HT-29 (cell line): ENCODE measurements around the gene RTL10. TPM values are rescaled to one million over a fixed set of nuclear protein-coding genes. Genes with fewer than 3 reads are reported as not detected.
A peak's percentile ranks its signal among the peaks of the same experiment; 100 is the strongest.
"Not testable (repeated sequence)": the region's sequence is repeated elsewhere in the genome, so short reads cannot be mapped to it uniquely, and the experiment has no call there.

ENCODE experiments used
- DNase-seq: peaks from one replicate; pipeline ENCODE4 v3.0.0-alpha.2; 2015; ENCODE audit warnings: low spot score
- total RNA-seq: library from RNA; depleted of rRNA; stranded (reverse); fragments of >200 nt; shearing (Covaris generic); gene quantifications from 2 replicates; pipeline ENCODE4 v1.2.3, GENCODE V29; 2014

Gene RTL10
- total RNA-seq, 1 experiment from 2014 or later = 42.8 TPM

GRCh38 chr22:19844377-19845053 is 10.2 kb downstream of the RTL10 start:
- DNase-seq = no peak

- DNase-seq = no peak
These were observed 10.8 kb downstream of the RTL10 start for GRCh38 chr22:19843857-19844376.

- peak; percentile 35 for DNase-seq
These were observed 11.4 kb downstream of the RTL10 start for GRCh38 chr22:19843107-19843856.

DNA sequence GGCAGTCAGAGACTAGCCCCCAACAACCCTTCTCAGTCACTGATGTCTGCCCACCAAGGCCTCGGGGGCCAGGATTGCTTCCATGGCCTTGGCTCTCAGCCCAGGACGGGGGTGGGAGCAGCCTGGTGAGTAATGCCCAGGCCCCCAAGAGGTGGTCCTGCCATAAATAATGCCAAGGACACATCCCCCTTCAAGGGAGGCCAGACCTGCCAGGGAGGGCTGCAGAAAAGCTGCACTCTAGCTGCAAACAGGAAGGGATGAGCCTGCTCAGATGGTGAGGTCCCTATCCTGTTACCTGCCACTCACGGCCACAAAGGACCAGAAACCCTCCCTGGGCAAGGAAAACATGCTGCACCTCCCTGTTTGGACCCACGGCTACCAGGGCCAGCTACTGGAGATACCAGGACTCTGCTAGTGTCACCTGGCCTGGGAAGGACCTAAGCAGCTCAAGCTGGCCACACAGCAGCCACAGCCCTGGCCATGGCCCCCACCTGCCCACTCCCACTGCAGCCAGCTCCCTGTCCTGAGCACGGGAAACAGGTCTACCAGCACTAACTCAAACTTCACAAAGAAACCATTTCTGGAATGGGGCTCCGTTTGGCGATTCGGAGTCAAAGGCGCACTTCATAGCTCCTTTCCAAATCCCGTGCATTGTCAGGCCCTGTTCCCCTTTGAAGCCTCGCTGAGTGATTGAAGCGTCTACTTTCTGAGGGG is 12.1 kb downstream of the RTL10 start:
- DNase-seq = no peak

DNA sequence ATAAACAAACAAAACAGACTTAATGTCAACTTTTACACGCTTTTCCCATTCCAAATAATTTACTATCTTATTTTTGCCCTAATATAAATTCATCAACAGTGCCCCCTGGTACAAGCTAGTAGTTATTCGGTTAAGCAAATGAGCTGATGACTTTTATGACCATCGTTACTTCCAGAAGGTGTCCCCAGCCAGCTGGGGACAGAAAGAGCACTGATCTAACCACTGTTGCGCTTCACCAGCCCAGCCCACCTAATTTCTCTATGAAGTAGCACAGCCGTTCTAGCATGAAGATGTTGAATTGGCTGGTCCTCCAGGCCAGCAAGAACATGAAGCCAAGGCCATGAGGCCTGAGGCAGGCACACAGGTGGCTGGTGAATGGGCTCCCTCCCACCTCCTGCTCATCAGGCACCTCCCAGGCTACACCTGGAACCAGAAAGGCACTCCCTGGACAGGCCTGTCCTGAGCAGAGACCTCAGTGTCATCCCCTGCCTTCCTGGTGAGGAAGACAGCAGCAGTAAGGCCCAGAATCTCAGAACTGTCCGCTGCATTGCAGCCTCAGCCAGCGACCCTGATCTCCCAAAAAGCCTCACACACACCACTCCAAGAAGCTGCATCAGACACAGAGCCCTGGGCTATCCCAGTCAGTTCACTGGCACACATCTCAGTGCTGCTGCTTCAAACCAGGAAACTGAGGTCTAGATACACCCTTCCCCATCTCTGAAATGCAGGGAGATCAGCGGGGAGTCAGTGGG is 12.9 kb downstream of the RTL10 start:
- DNase-seq = peak; percentile 30

GRCh38 chr22:19840955-19841640 is 13.6 kb downstream of the RTL10 start:
- DNase-seq = peak; percentile 49

DNA sequence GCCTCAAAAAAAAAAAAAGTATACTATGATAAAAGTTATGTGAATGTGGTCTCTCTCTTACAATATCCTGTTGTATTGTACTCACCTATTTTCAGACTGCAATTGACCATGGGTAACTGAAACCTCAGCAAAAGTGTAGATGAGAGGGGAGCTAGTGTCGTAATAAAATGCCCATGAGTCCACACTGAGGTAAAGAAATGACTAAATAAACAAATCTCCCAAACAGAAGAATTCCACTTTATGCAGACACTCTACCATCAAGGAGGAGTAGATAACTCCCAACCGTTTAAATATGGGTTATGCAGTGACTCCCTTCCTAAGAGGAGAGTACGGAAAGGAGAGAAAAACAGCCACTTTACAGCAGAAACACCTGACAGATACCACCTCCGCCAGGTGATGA is 14.6 kb downstream of the RTL10 start:
- no peak for DNase-seq

DNA sequence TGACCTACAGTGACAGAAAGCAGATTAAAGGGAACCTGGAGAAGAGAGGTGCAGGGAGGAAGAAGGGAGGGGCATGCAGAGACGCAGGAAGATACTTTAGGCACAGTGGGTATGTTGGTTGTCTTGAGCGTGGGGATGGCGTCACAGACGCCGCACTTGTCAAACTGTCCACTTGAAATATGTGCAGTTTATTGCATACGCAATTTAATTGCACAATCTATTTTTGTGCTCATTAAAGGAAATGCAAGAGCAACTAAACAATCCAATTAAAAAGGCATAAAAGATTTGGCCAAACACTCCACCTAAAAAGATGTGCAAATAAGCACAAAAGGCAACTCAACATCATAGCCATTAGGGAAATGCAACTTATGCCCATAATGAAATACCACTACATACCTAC is 16.8 kb downstream of the RTL10 start:
- no peak for DNase-seq

GRCh38 chr22:19836512-19836911 is 18.2 kb downstream of the RTL10 start:
- DNase-seq = no peak

DNA sequence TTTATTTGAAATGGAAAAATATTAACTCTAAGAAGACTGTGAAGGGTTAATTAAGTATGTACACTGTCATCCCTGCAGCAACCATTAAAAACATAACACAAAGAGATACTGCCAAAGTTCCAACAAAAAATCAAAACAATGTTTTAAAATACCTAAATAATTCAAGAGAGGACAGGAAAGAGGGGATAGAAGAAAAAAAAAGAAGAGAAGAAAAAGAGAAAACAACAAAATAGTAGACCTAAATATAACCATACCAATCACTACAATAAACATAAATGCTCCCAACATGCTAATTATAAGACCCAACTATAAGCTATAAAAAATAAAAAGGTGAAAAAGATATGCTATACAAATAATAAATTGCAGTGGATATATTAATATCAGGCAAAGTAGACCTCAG is 20.1 kb downstream of the RTL10 start:
- DNase-seq = no peak

DNA sequence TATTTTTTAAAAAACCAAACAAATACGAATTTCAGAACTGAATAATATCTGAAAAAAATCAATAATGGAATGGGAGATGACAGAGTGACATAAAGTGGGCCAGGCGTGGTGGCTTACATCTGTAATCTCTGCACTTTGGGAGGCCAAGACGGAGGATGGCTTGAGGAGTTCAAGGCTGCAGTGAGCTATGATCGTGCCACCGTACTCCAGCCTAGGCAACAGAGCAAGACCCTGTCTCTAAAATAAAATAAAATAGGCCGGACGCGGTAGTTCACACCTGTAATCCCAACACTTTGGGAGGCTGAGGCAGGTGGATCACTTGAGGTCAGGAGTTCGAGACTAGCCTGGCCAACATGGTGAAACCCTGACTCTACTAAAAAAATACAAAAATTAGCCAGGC is 21.3 kb downstream of the RTL10 start:
- not testable (repeated sequence) for DNase-seq

GRCh38 chr22:19832476-19833108 is 22.1 kb downstream of the RTL10 start:
- no peak for DNase-seq

GRCh38 chr22:19831979-19832378 is 22.7 kb downstream of the RTL10 start:
- DNase-seq = not testable (repeated sequence)

DNA sequence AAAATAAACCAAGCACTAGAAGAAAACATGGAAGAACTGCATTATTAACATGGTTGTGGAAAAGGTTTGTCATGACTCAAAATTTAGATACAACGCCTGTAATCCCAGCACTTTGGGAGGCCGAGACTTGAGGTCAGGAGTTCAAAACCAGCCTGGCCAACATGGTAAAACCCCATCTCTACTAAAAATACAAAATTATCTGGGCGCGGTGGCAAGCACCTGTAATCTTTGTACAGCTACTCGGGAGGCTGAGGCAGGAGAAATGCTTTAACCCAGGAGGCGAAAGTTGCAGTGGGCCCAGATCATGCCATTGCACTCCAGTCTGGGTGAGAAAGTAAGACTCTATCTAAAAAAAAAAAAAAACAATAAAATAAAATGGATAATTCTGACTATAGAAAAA is 23.7 kb downstream of the RTL10 start:
- DNase-seq = no peak

GRCh38 chr22:19828035-19828401 is 26.7 kb downstream of the RTL10 start:
- DNase-seq = no peak

GRCh38 chr22:19827341-19828034 is 27.2 kb downstream of the RTL10 start:
- DNase-seq = no peak

GRCh38 chr22:19826619-19826950 is 28.1 kb downstream of the RTL10 start:
- no peak for DNase-seq

- no peak for DNase-seq
These were observed 28.6 kb downstream of the RTL10 start for GRCh38 chr22:19825904-19826618.

DNA sequence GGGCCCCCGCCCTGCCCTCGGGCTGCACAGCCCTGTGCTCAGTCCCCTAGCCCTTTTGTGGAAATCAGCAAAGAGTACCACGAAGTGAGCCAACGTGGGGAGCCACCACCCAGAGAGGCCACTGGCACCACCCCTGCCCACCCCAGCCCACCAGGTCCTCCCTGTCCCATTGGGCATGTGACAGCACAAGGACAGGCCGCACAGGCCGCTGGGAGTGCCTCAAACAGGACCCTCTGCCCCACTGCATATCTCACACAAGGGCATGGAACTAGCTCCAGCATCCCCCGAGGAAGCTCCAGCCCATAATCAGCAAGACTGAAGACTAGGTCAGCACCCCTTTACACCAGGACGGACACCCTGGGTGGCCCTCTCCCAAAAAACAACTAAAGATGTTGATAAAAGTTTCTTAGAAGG is 29.7 kb downstream of the RTL10 start:
- no peak for DNase-seq
